ENCODE measurements around the gene ZNF143.

DNA sequence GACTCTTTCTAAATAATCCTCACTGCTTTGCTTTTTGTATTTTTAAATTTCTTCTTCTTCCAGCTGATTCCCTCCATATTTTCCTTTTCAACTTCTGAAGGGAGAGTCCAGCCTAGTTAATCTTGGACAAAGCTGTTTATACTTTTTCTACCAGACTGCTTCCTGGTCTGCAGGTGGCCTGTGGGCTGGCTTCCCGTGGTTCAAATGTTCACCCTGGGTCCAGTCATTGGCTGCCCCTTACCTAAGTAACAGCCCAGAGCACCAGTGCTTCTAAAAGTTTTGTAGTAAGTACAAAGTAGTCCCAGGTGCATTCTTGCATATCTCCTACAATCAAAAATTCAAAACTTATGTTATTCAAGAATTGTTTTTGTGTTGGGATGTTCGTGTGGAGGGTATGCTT, 19.1 kb downstream of the ZNF143 start:
- TF ChIP-seq, protein P1, sequence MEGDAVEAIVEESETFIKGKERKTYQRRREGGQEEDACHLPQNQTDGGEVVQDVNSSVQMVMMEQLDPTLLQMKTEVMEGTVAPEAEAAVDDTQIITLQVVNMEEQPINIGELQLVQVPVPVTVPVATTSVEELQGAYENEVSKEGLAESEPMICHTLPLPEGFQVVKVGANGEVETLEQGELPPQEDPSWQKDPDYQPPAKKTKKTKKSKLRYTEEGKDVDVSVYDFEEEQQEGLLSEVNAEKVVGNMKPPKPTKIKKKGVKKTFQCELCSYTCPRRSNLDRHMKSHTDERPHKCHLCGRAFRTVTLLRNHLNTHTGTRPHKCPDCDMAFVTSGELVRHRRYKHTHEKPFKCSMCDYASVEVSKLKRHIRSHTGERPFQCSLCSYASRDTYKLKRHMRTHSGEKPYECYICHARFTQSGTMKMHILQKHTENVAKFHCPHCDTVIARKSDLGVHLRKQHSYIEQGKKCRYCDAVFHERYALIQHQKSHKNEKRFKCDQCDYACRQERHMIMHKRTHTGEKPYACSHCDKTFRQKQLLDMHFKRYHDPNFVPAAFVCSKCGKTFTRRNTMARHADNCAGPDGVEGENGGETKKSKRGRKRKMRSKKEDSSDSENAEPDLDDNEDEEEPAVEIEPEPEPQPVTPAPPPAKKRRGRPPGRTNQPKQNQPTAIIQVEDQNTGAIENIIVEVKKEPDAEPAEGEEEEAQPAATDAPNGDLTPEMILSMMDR (conservative IDR thresholded peaks at IDR 0.05): no peak
- no peak for TF ChIP-seq ZFX (IDR thresholded peaks at IDR 0.05)
